ENCODE data around the gene LPCAT1. TPM values are rescaled to one million over a fixed set of nuclear protein-coding genes. Genes with fewer than 3 reads are reported as not detected.
A peak's percentile ranks its signal among the peaks of the same experiment; 100 is the strongest.
"Not testable (repeated sequence)": the region's sequence is repeated elsewhere in the genome, so short reads cannot be mapped to it uniquely, and the experiment has no call there.

Gene LPCAT1
- total RNA-seq, 2 donors from 2014 or later, result 90.0 to 179 TPM

- ATAC-seq (no peak), DNase-seq (ENCODE audit: low spot score) (no peak)
- Mint-ChIP-seq H3K4me3 (peak overlapping the region; percentile 61), H3K27me3 (no peaks in the 10 kb centered on the region), H3K4me1 (ENCODE audit: low read depth in 2 of 2) (peaks cover 61 to 75% of the 10 kb centered on the region in 2 donors), H3K9me3 (no peaks in the 10 kb centered on the region), H3K36me3 (no peaks in the 10 kb centered on the region), H3K27ac (peak overlapping the region; percentile 64 to 85)
Measured at GRCh38 chr5:1516615-1517601, 6.9 kb downstream of the LPCAT1 start.

- Mint-ChIP-seq H3K4me1 (ENCODE audit: low read depth in 2 of 2) (peaks cover 57 to 72% of the 10 kb centered on the region in 2 donors), H3K27me3 (no peaks in the 10 kb centered on the region), H3K9me3 (no peaks in the 10 kb centered on the region), H3K36me3 (no peaks in the 10 kb centered on the region), H3K4me3 (peak overlapping the region; percentile 61), H3K27ac (peak overlapping the region; percentile 64 to 85)
- DNase-seq (ENCODE audit: low spot score) (peak; percentile 5), ATAC-seq (no peak)
Measured at GRCh38 chr5:1515921-1516571, 7.7 kb downstream of the LPCAT1 start.

DNA sequence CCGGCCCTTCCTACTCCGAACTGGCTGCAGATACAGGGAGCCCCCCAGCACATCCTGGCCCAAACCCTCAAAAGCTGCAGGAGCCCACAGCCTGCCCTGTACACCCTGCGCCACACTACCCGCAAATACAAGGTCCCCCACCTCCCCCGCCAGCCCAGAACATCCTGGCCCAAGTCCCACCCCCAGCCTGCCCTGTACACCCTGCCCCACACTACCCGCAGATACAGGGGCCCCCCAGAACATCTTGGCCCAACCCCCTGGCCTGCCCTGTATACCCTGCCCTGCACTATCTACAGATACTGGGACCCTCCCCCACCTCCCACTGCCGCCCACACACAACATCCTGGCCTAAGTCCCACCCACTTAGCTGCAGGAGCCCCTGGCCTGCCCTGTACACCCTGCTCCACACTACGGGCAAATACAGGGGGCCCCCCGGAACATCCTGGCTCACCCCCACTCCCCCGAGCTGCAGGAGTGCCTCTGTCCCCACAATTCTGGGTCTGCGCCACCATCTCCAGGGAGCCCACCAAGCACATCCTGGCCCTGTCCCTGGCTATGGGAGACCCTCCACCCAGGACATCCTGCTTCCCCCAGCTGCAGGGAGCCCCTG is 8.3 kb downstream of the LPCAT1 start:
- Mint-ChIP-seq H3K9me3 (no peaks in the 10 kb centered on the region), H3K4me3 (peak overlapping the region; percentile 61), H3K27me3 (no peaks in the 10 kb centered on the region), H3K4me1 (ENCODE audit: low read depth in 2 of 2) (peaks cover 55 to 70% of the 10 kb centered on the region in 2 donors), H3K36me3 (no peaks in the 10 kb centered on the region), H3K27ac (peak overlapping the region; percentile 64 to 85)
- DNase-seq (ENCODE audit: low spot score) (peak; percentile 59), ATAC-seq (peak in 1 of 2 donors; percentile 26)

DNA sequence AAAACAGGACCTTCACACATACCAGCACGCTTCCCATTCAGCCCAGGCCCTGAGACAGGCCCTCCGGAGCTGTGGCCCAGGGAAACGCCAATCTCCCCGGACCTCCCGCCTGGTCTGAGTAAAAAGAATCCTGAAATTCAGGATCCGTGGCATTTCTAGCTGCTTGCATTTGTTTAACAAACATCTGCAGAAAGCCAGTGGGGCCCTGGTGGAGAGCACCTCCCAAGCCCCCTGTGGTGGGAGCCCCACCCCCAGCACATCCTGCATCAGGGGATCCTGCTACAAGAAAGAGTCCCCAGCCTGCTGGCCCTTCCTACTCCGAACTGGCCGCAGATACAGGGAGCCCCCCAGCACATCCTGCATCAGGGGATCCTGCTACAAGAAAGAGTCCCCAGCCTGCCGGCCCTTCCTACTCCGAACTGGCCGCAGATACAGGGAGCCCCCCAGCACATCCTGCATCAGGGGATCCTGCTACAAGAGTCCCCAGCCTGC is 8.9 kb downstream of the LPCAT1 start:
- H3K27me3 Mint-ChIP-seq, H3K9me3 Mint-ChIP-seq, ATAC-seq, H3K36me3 Mint-ChIP-seq: not testable (repeated sequence)
- H3K27ac Mint-ChIP-seq, result peak overlapping the region; percentile 64 to 85
- peak; percentile 47 for DNase-seq (ENCODE audit: low spot score)
- peak overlapping the region; percentile 61 for H3K4me3 Mint-ChIP-seq
- peaks cover 54 to 70% of the 10 kb centered on the region in 2 donors for H3K4me1 Mint-ChIP-seq (ENCODE audit: low read depth in 2 of 2)

- Mint-ChIP-seq H3K27me3 (no peaks in the 10 kb centered on the region), H3K36me3 (no peaks in the 10 kb centered on the region), H3K27ac (peak overlapping the region; percentile 21 to 66), H3K9me3 (no peaks in the 10 kb centered on the region), H3K4me1 (ENCODE audit: low read depth in 2 of 2) (peaks cover 55 to 70% of the 10 kb centered on the region in 2 donors), H3K4me3 (no peak overlapping the region)
- ATAC-seq, result no peak
- DNase-seq (ENCODE audit: low spot score), result peak; percentile 48
Measured at GRCh38 chr5:1514027-1514818, 9.5 kb downstream of the LPCAT1 start.

- ATAC-seq (no peak), DNase-seq (ENCODE audit: low spot score) (peak; percentile 28)
- Mint-ChIP-seq H3K27me3 (no peaks in the 10 kb centered on the region), H3K9me3 (no peaks in the 10 kb centered on the region), H3K4me1 (ENCODE audit: low read depth in 2 of 2) (peaks cover 47 to 63% of the 10 kb centered on the region in 2 donors), H3K4me3 (no peak overlapping the region), H3K36me3 (no peaks in the 10 kb centered on the region), H3K27ac (peak overlapping the region; percentile 21 to 66)
Measured at GRCh38 chr5:1513326-1514026, 10.3 kb downstream of the LPCAT1 start.

DNA sequence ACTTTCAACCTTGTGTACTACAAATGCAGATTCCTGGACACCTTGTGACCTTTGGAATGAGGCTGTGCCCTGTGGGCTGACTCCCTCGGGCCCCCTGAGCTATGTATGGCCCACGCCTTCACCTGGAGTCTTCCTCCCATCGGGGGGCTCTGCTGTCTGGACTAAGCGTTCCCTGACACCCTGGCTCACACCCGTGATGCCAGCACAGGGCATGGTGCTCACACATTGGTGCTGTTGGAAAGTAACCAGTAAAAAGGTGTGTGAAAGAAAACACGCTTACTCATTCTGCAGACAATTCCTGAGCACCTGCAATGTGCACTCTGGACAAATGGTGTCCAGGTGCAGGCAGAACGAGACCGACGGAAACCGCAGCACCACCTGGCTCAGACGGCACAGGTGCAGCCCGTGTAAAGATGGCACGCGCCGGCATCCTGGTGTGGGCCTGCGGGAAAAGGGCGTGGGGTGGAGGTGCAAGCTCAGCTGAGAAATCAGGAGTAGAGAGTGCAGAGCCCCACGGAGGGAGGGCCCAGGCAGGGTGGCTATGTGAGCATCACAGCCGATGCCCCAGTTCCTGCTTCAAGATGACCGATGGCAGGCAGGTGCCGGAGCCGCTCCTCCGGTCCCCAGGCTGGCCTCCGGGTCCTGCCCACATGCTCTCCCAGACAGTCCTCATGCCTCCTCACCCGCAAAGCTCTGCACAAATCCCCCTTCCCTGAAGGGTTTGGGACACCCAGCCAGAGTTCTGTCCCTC is 11.0 kb downstream of the LPCAT1 start:
- DNase-seq (ENCODE audit: low spot score), result peak; percentile 48
- H3K27me3 Mint-ChIP-seq, result no peaks in the 10 kb centered on the region
- H3K4me1 Mint-ChIP-seq (ENCODE audit: low read depth in 2 of 2), result peaks cover 46 to 63% of the 10 kb centered on the region in 2 donors
- H3K27ac Mint-ChIP-seq, result peak overlapping the region; percentile 21 to 66
- ATAC-seq, result no peak
- no peak overlapping the region for H3K4me3 Mint-ChIP-seq
- H3K9me3 Mint-ChIP-seq, result no peaks in the 10 kb centered on the region
- no peaks in the 10 kb centered on the region for H3K36me3 Mint-ChIP-seq

- Mint-ChIP-seq H3K9me3 (no peaks in the 10 kb centered on the region), H3K36me3 (no peaks in the 10 kb centered on the region), H3K4me1 (ENCODE audit: low read depth in 2 of 2) (peaks cover 48 to 62% of the 10 kb centered on the region in 2 donors), H3K27ac (peak overlapping the region in 1 of 2 donors; percentile 84), H3K4me3 (no peak overlapping the region), H3K27me3 (no peaks in the 10 kb centered on the region)
- ATAC-seq (no peak), DNase-seq (ENCODE audit: low spot score) (peak; percentile 44)
Measured at GRCh38 chr5:1511651-1512540, 11.9 kb downstream of the LPCAT1 start.

- Mint-ChIP-seq H3K4me1 (ENCODE audit: low read depth in 2 of 2) (peaks cover 48 to 59% of the 10 kb centered on the region in 2 donors), H3K27ac (peak overlapping the region in 1 of 2 donors; percentile 84), H3K36me3 (no peaks in the 10 kb centered on the region), H3K9me3 (no peaks in the 10 kb centered on the region), H3K4me3 (no peak overlapping the region), H3K27me3 (no peaks in the 10 kb centered on the region)
- ATAC-seq (no peak), DNase-seq (ENCODE audit: low spot score) (peak; percentile 49)
Measured at GRCh38 chr5:1511048-1511447, 12.7 kb downstream of the LPCAT1 start.

- H3K9me3 Mint-ChIP-seq, result no peaks in the 10 kb centered on the region
- no peaks in the 10 kb centered on the region for H3K36me3 Mint-ChIP-seq
- ATAC-seq (no peak), DNase-seq (ENCODE audit: low spot score) (peak; percentile 49)
- H3K4me1 Mint-ChIP-seq (ENCODE audit: low read depth in 2 of 2), result peaks cover 47 to 58% of the 10 kb centered on the region in 2 donors
- peak overlapping the region; percentile 35 to 54 for H3K27ac Mint-ChIP-seq
- no peak overlapping the region for H3K4me3 Mint-ChIP-seq
- H3K27me3 Mint-ChIP-seq, result no peaks in the 10 kb centered on the region
Measured at GRCh38 chr5:1510631-1511030, 13.1 kb downstream of the LPCAT1 start.

GRCh38 chr5:1510151-1510561 is 13.6 kb downstream of the LPCAT1 start:
- H3K4me1 Mint-ChIP-seq (ENCODE audit: low read depth in 2 of 2), result peaks cover 49 to 58% of the 10 kb centered on the region in 2 donors
- H3K27me3 Mint-ChIP-seq, result no peaks in the 10 kb centered on the region
- H3K27ac Mint-ChIP-seq, result peak overlapping the region; percentile 35 to 54
- no peaks in the 10 kb centered on the region for H3K9me3 Mint-ChIP-seq
- no peak for ATAC-seq
- H3K4me3 Mint-ChIP-seq, result no peak overlapping the region
- DNase-seq (ENCODE audit: low spot score), result no peak
- H3K36me3 Mint-ChIP-seq, result no peaks in the 10 kb centered on the region
